Endothelial cell of umbilical vein (primary cell): Measurements from ENCODE around the gene PAX5. TPM values are rescaled to one million over a fixed set of nuclear protein-coding genes. Genes with fewer than 3 reads are reported as not detected.

Experiments used
- BruUV-seq: library from RNA; stranded (reverse); fragments of 400-500 nt; replicated peaks from 2 replicates; lab custom pipeline; 2021; lab: Mats Ljungman, UMichigan
- CTCF ChIA-PET: fragments of 300-600, 350-600 bp; sonication (Branson Sonifier 250); formaldehyde crosslinking; loops from one replicate; lab custom pipeline; 2021; ENCODE audit warnings: antibody characterized with exemption, inconsistent platforms; lab: Charles Lee
- POLR2A ChIA-PET: fragments of 300-600, 350-600 bp; sonication (Branson Sonifier 250); formaldehyde crosslinking; loops from one replicate; lab custom pipeline; 2021; ENCODE audit warnings: antibody characterized with exemption, inconsistent platforms; lab: Charles Lee
- DNase-seq: peaks from one replicate; pipeline ENCODE4 v3.0.0-alpha.2; 2011; ENCODE audit warnings: low read depth, low spot score
- FAIRE-seq: peaks from 2 replicates; lab custom pipeline; 2011; peaks lifted over from hg19 to GRCh38; lab: Jason Lieb, UNC
- H2AFZ ChIP-seq: 2 replicates; pipeline ENCODE4 v1.6.0; 2012; ENCODE audit warnings: low read depth, low read length, control low read depth, inconsistent platforms
- H3K27ac ChIP-seq: 2 replicates; pipeline ENCODE4 v1.5.1; 2011; ENCODE audit warnings: low read depth, mild to moderate bottlenecking, control low read depth, low read length, moderate library complexity; ENCODE audit not compliant: insufficient read depth
- H3K27me3 ChIP-seq, 2 experiments: 2 replicates each; pipeline versions ENCODE4 v1.6.0 to v1.6.1; 2011; ENCODE audit warnings: low read length in 2 of 2, mixed read lengths in 1 of 2; ENCODE audit not compliant: control insufficient read depth in 2 of 2, insufficient read depth in 2 of 2
- H3K36me3 ChIP-seq, 2 experiments: 2 replicates in 1 of 2; 3 replicates in 1 of 2; pipeline ENCODE4 v1.5.1; 2011; ENCODE audit warnings: low read length in 2 of 2, mild to moderate bottlenecking in 1 of 2, moderate library complexity in 1 of 2; ENCODE audit not compliant: control insufficient read depth in 2 of 2, insufficient read depth in 2 of 2; ENCODE audit errors: extremely low read depth in 1 of 2
- H3K4me1 ChIP-seq: 3 replicates; pipeline ENCODE4 v1.5.1; 2011; ENCODE audit warnings: mild to moderate bottlenecking, low read length; ENCODE audit not compliant: control insufficient read depth, insufficient read depth; ENCODE audit errors: extremely low read depth
- H3K4me2 ChIP-seq: 2 replicates; pipeline ENCODE4 v1.6.1; 2011; ENCODE audit warnings: low read length, control low read depth, mixed read lengths; ENCODE audit not compliant: insufficient read depth
- H3K4me3 ChIP-seq, 3 experiments: fragments of 200-600 bp in 1 of 3; sonication (generic), shearing (Covaris generic) in 1 of 3; replicated peaks in 1 of 3; 2 replicates each; pipeline ENCODE4 v1.5.1; 2011 to 2016; ENCODE audit warnings: control low read depth in 3 of 3, low read length in 3 of 3, mild to moderate bottlenecking in 2 of 3, inconsistent platforms in 1 of 3, low read depth in 1 of 3, moderate library complexity in 1 of 3; ENCODE audit not compliant: insufficient read depth in 1 of 3
- H3K79me2 ChIP-seq: 2 replicates; pipeline ENCODE4 v1.6.0; 2012; ENCODE audit warnings: low read length, inconsistent platforms; ENCODE audit not compliant: control insufficient read depth, insufficient read depth
- H3K9ac ChIP-seq: replicated peaks from 2 replicates; pipeline ENCODE3; 2011; ENCODE audit warnings: low read length, control low read depth; ENCODE audit not compliant: insufficient read depth; ENCODE audit errors: extremely low read depth
- H3K9me1 ChIP-seq: replicated peaks from 3 replicates; pipeline ENCODE4 v1.6.0; 2011; ENCODE audit warnings: mild to moderate bottlenecking, low read length; ENCODE audit not compliant: control insufficient read depth, insufficient read depth; ENCODE audit errors: extremely low read depth
- H3K9me3 ChIP-seq: replicated peaks from 2 replicates; pipeline ENCODE4 v1.5.1; 2012; ENCODE audit warnings: low read length, inconsistent platforms; ENCODE audit not compliant: control insufficient read depth, insufficient read depth
- H4K20me1 ChIP-seq: replicated peaks from 2 replicates; pipeline ENCODE3; 2011; ENCODE audit warnings: mild to moderate bottlenecking, low read length; ENCODE audit not compliant: control insufficient read depth, insufficient read depth; ENCODE audit errors: extremely low read depth
- EZH2 ChIP-seq: IDR thresholded peaks from 2 replicates; pipeline ENCODE4 v1.6.1; 2012; ENCODE audit warnings: borderline replicate concordance, low read depth, mild to moderate bottlenecking, moderate library complexity, low read length, inconsistent platforms; ENCODE audit not compliant: severe bottlenecking
- FOS ChIP-seq: IDR thresholded peaks from 2 replicates; pipeline ENCODE4 v1.6.1; 2011; ENCODE audit warnings: mild to moderate bottlenecking, low read length, moderate library complexity, borderline replicate concordance; ENCODE audit not compliant: insufficient read depth
- GATA2 ChIP-seq: IDR thresholded peaks from 2 replicates; pipeline ENCODE4 v1.7.0; 2011; ENCODE audit warnings: low read depth, mild to moderate bottlenecking, moderate library complexity, mixed read lengths, low read length; ENCODE audit not compliant: insufficient read length, insufficient read depth
- JUN ChIP-seq: IDR thresholded peaks from 2 replicates; pipeline ENCODE4 v1.6.1; 2011; ENCODE audit warnings: borderline replicate concordance, low read depth; ENCODE audit not compliant: insufficient read length, insufficient read depth
- MYC ChIP-seq: IDR thresholded peaks from one replicate; pipeline ENCODE4 v1.6.1; 2011; ENCODE audit warnings: mild to moderate bottlenecking, low read depth, low read length
- POLR2A ChIP-seq: IDR thresholded peaks from 2 replicates; pipeline ENCODE4 v1.6.1; 2012; ENCODE audit warnings: low read depth, mild to moderate bottlenecking, control low read depth, low read length
- POLR2AphosphoS5 ChIP-seq: IDR thresholded peaks from 2 replicates; pipeline ENCODE4 v1.6.1; 2012; ENCODE audit warnings: low read depth, mild to moderate bottlenecking, control low read depth, low read length, moderate library complexity; ENCODE audit not compliant: insufficient read depth
- dilution Hi-C: fragments of 300-500 bp; cut with MboI; formaldehyde crosslinking; loops from one replicate; pipeline ENCODE4 v1.15.0; 2019; ENCODE audit warnings: low sequenced_read_pairs; ENCODE audit not compliant: extremely low pct_ligation_motif_present
- intact Hi-C: fragments of 100-400 bp; cut with micrococcal nuclease; formaldehyde crosslinking; loops from one replicate; pipeline ENCODE4 v1.10.0; 2022
- polyA plus RNA-seq, 4 experiments: library from polyadenylated mRNA; depleted of rRNA in 3 of 4; stranded (reverse) in 3 of 4; unstranded in 1 of 4; fragments of >200 nt; gene quantifications; 2 replicates each; pipeline versions ENCODE4 v1.2.1 to v1.2.3, GENCODE V29; 2011 to 2012; ENCODE audit warnings: missing spikeins in 1 of 4
- total RNA-seq: library from RNA; stranded (reverse); gene quantifications from 2 replicates; pipeline ENCODE4 v1.2.3, GENCODE V29; 2021
- TF ChIP-seq, protein P1 (sequence below): IDR thresholded peaks from 2 replicates; pipeline ENCODE4 v1.6.1; 2011; ENCODE audit not compliant: insufficient read depth, insufficient read length
- TF ChIP-seq, protein P2 (sequence below), 2 donors: IDR thresholded peaks; 1 replicate in 1 of 2; 2 replicates in 1 of 2; pipeline ENCODE4 v1.5.1; 2011; ENCODE audit warnings: low read length in 2 of 2, mild to moderate bottlenecking in 2 of 2, moderate library complexity in 2 of 2, control low read depth in 1 of 2, inconsistent platforms in 1 of 2, low read depth in 1 of 2; ENCODE audit not compliant: insufficient read depth in 1 of 2; ENCODE audit errors: extremely low read depth in 1 of 2

Gene PAX5
- total and polyA plus RNA-seq, 2 donors (not counting 3 experiments of a cell fraction or from before 2014, with no cell fraction given): not detected

DNA sequence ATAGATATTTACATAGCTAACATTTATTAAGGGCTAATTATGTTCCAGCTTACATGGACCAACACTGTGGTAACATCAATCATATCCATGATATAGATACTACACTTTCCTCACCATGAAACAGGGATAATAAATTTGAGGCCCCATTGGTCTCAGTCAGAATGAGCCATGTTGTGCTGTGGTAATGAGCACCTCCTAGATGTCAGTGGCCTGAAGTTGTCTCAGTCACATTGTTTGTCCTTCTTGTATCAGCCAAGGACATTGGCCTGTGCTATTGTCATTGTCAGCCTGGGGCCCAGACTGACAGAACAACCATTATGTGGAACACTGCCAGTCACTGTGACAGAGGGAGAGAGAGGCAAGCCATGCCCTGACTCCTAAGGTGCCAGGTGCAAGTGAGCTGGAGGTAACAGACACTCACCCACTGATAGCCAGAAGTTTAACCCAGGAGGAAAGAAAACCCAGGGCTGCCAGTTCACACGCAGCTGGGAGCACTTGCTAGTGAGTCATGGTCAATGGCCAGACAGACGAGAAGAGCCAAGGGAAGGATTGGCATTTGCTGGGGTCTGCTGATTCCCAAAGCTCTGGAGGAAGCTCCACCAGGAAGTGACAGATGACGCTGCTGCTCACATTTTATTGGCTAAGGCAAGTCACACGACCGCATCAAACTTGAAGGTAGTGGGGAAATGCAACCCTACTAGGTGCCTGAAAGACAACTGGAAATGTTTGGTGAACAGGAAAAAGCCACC is 237.2 kb downstream of the PAX5 start:
- Histone ChIP-seq H4K20me1 (no peaks in the 10 kb centered on the region), H3K27me3 (peaks cover 0 to under 1% of the 10 kb centered on the region in 2 experiments), H3K4me2 (no peak overlapping the region), H3K9me3 (no peaks in the 10 kb centered on the region), H3K9ac (no peak overlapping the region), H2AFZ (no peak overlapping the region), H3K79me2 (no peaks in the 10 kb centered on the region), H3K9me1 (no peaks in the 10 kb centered on the region), H3K4me3 (no peak overlapping the region), H3K27ac (no peak overlapping the region), H3K4me1 (no peaks in the 10 kb centered on the region), H3K36me3 (no peaks in the 10 kb centered on the region)
- POLR2A ChIA-PET: no interaction called here
- no peak for TF ChIP-seq FOS
- TF ChIP-seq, protein P1, sequence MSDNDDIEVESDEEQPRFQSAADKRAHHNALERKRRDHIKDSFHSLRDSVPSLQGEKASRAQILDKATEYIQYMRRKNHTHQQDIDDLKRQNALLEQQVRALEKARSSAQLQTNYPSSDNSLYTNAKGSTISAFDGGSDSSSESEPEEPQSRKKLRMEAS: no peak
- TF ChIP-seq, protein P2, sequence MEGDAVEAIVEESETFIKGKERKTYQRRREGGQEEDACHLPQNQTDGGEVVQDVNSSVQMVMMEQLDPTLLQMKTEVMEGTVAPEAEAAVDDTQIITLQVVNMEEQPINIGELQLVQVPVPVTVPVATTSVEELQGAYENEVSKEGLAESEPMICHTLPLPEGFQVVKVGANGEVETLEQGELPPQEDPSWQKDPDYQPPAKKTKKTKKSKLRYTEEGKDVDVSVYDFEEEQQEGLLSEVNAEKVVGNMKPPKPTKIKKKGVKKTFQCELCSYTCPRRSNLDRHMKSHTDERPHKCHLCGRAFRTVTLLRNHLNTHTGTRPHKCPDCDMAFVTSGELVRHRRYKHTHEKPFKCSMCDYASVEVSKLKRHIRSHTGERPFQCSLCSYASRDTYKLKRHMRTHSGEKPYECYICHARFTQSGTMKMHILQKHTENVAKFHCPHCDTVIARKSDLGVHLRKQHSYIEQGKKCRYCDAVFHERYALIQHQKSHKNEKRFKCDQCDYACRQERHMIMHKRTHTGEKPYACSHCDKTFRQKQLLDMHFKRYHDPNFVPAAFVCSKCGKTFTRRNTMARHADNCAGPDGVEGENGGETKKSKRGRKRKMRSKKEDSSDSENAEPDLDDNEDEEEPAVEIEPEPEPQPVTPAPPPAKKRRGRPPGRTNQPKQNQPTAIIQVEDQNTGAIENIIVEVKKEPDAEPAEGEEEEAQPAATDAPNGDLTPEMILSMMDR (IDR thresholded peaks at IDR 0.05; ENCODE audit: extremely low read depth in 1 of 2, insufficient read depth in 1 of 2, low read depth in 1 of 2, low read length in 2 of 2): no peak
- no peak for TF ChIP-seq JUN
- TF ChIP-seq MYC: no peak
- TF ChIP-seq GATA2: no peak
- TF ChIP-seq POLR2AphosphoS5: no peak
- no peak for TF ChIP-seq POLR2A
- TF ChIP-seq EZH2: no peak
- intact Hi-C loops (no loop called here), dilution Hi-C loops (no loop called here)
- FAIRE-seq: no peak
- no peak for DNase-seq
- no TSS peak for BruUV-seq
- CTCF ChIA-PET: interaction anchor here (1.0 kb wide), 1 partner anchor 10 kb away, joined by 3 read pairs; no protein-coding TSS in a partner anchor
